Omental fat pad (tissue), 4 donors: ENCODE results near the gene DIP2C. TPM values are rescaled to one million over a fixed set of nuclear protein-coding genes. Genes with fewer than 3 reads are reported as not detected.

Source experiments
- ATAC-seq: fragments of 150-250 bp; one replicate; pipeline ENCODE4 v1.9.1; 2016; ENCODE audit warnings: mild to moderate bottlenecking, moderate library complexity; ENCODE audit not compliant: low FRiP score
- DNase-seq: peaks from one replicate; pipeline ENCODE4 v3.0.0-alpha.2; 2019; ENCODE audit warnings: low spot score
- CTCF ChIP-seq, 3 donors: fragments of 450-650 bp; IDR thresholded peaks; one replicate each; pipeline ENCODE4 v1.5.1; 2016 to 2017; ENCODE audit warnings: antibody characterized with exemption in 3 of 3, mild to moderate bottlenecking in 3 of 3, moderate library complexity in 2 of 3
- total RNA-seq, 4 donors: library from RNA; depleted of rRNA; stranded (reverse); fragments of >200 nt; gene quantifications; one replicate each; pipeline ENCODE4 v1.1.0, GENCODE V29; 2016

The DIP2C gene
- total RNA-seq, 4 donors from 2014 or later, result 19.7 to 56.5 (median 31.1) TPM

- ATAC-seq (no peak), DNase-seq (no peak)
- TF ChIP-seq CTCF (IDR thresholded peaks at IDR 0.05), result no peak
Measured at GRCh38 chr10:378930-379704, 310.4 kb downstream of the DIP2C start.

- no peak for ATAC-seq
- no peak for TF ChIP-seq CTCF (IDR thresholded peaks at IDR 0.05)
Measured at GRCh38 chr10:378230-378929, 311.1 kb downstream of the DIP2C start.

GRCh38 chr10:377228-377627, 312.2 kb downstream of the DIP2C start:
- TF ChIP-seq CTCF (IDR thresholded peaks at IDR 0.05), result no peak
- ATAC-seq (no peak), DNase-seq (peak; percentile 8)

More at GRCh38 chr10:378230-378929, 311.1 kb downstream of the DIP2C start:
- DNase-seq, result peak; percentile 18

- no peak for TF ChIP-seq CTCF (IDR thresholded peaks at IDR 0.05)
- ATAC-seq (no peak), DNase-seq (no peak)
Measured at GRCh38 chr10:375815-376505, 313.5 kb downstream of the DIP2C start.

GRCh38 chr10:374354-374753, 315.1 kb downstream of the DIP2C start:
- no peak for TF ChIP-seq CTCF (IDR thresholded peaks at IDR 0.05)
- ATAC-seq, result no peak
- no peak for DNase-seq

- ATAC-seq (no peak), DNase-seq (no peak)
- no peak for TF ChIP-seq CTCF (IDR thresholded peaks at IDR 0.05)
Measured at GRCh38 chr10:373526-374309, 315.8 kb downstream of the DIP2C start.
